ENCODE data around the gene HSPA4L. TPM values are rescaled to one million over a fixed set of nuclear protein-coding genes. Genes with fewer than 3 reads are reported as not detected.

Gene HSPA4L
- total RNA-seq, 2 donors from 2014 or later = 4.9 to 5.4 TPM

GRCh38 chr4:127888559-127888958 lies 106.4 kb downstream of the HSPA4L start:
- DNase-seq (ENCODE audit: low spot score) = no peak
- Histone ChIP-seq H3K4me1 (no peaks in the 10 kb centered on the region), H3K9me3 (no peaks in the 10 kb centered on the region), H3K27me3 (no peaks in the 10 kb centered on the region), H3K36me3 (no peaks in the 10 kb centered on the region), H3K4me3 (no peak overlapping the region), H3K27ac (no peak overlapping the region)
- TF ChIP-seq, protein P1, sequence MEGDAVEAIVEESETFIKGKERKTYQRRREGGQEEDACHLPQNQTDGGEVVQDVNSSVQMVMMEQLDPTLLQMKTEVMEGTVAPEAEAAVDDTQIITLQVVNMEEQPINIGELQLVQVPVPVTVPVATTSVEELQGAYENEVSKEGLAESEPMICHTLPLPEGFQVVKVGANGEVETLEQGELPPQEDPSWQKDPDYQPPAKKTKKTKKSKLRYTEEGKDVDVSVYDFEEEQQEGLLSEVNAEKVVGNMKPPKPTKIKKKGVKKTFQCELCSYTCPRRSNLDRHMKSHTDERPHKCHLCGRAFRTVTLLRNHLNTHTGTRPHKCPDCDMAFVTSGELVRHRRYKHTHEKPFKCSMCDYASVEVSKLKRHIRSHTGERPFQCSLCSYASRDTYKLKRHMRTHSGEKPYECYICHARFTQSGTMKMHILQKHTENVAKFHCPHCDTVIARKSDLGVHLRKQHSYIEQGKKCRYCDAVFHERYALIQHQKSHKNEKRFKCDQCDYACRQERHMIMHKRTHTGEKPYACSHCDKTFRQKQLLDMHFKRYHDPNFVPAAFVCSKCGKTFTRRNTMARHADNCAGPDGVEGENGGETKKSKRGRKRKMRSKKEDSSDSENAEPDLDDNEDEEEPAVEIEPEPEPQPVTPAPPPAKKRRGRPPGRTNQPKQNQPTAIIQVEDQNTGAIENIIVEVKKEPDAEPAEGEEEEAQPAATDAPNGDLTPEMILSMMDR (IDR thresholded peaks at IDR 0.05) = no peak

DNA sequence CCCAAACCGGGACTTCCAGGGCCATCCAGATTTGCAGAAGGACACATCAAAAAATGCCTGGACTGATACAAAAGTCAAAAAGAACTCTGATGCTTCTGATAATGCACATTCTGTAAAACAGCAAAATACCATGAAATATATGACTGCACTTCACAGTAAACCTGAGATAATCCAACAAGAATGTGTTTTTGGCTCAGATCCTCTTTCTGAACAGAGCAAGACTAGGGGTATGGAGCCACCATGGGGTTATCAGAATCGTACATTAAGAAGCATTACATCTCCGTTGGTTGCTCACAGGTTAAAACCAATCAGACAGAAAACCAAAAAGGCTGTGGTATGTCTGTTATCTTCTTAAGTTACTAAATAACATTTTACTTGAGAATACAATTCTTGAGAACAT lies 107.8 kb downstream of the HSPA4L start:
- Histone ChIP-seq H3K36me3 (no peaks in the 10 kb centered on the region), H3K27ac (no peak overlapping the region), H3K4me1 (no peaks in the 10 kb centered on the region), H3K27me3 (no peaks in the 10 kb centered on the region), H3K9me3 (no peaks in the 10 kb centered on the region), H3K4me3 (no peak overlapping the region)
- DNase-seq (ENCODE audit: low spot score) = no peak
- TF ChIP-seq, protein P1 (IDR thresholded peaks at IDR 0.05) = no peak

Other genes with a start within 250 kb of the HSPA4L start
- 1 to 10 TPM; 1.8 to 4.7 TPM for gene INTU, start 149.4 kb upstream of the HSPA4L start, total RNA-seq
- not detected for gene SLC25A31, start 51.9 kb upstream of the HSPA4L start, total RNA-seq
- gene PLK4, start 98.6 kb downstream of the HSPA4L start, total RNA-seq = 1 to 10 TPM in 1 of 2 donors, not detected in 1; 2.0 TPM
- 10 to 100 TPM in 1 of 2 donors, 1 to 10 TPM in 1; 8.3 to 10.7 TPM for gene MFSD8, start 182.9 kb downstream of the HSPA4L start, total RNA-seq
- gene ABHD18, start 183.1 kb downstream of the HSPA4L start, total RNA-seq = 1 to 10 TPM; 5.3 to 7.2 TPM

Measured in right atrium auricular region (tissue), 2 donors.